Prostate gland (tissue), 2 donors: ENCODE results near the gene LRRC57. TPM values are rescaled to one million over a fixed set of nuclear protein-coding genes. Genes with fewer than 3 reads are reported as not detected.

Source experiments
- DNase-seq: peaks from one replicate; pipeline ENCODE4 v3.0.0-alpha.2; 2019; ENCODE audit warnings: low spot score
- H3K27ac ChIP-seq, 2 donors: fragments of 200-600 bp; sonication (generic); 2 replicates each; pipeline ENCODE4 v1.5.1; 2017 to 2019
- H3K27me3 ChIP-seq: fragments of 200-600 bp; sonication (generic); replicated peaks from 2 replicates; pipeline ENCODE4 v1.5.1; 2019; ENCODE audit not compliant: insufficient read depth
- H3K36me3 ChIP-seq, 2 donors: fragments of 200-600 bp; sonication (generic); 1 replicate in 1 of 2; 2 replicates in 1 of 2; pipeline versions ENCODE4 v1.5.1 to v1.8.1; 2017 to 2019
- H3K4me1 ChIP-seq: fragments of 200-600 bp; sonication (generic); replicated peaks from 2 replicates; pipeline ENCODE4 v1.5.1; 2019
- H3K4me3 ChIP-seq, 2 donors: fragments of 200-600 bp; sonication (generic); 2 replicates each; pipeline ENCODE4 v1.5.1; 2017 to 2019
- H3K9me3 ChIP-seq: fragments of 200-600 bp; sonication (generic); 2 replicates; pipeline ENCODE4 v1.5.1; 2017
- CTCF ChIP-seq, 4 experiments: fragments of 200-600 bp in 2 of 4; fragments of 450-650 bp in 2 of 4; sonication (generic) in 2 of 4; IDR thresholded peaks; 1 replicate in 3 of 4; 2 replicates in 1 of 4; pipeline ENCODE4 v1.5.1; 2016 to 2019; ENCODE audit warnings: antibody characterized with exemption in 4 of 4, mild to moderate bottlenecking in 2 of 4, moderate library complexity in 2 of 4
- POLR2A ChIP-seq: fragments of 450-650 bp; IDR thresholded peaks from one replicate; pipeline ENCODE4 v1.6.1; 2016; ENCODE audit warnings: antibody characterized with exemption, mild to moderate bottlenecking
- POLR2AphosphoS5 ChIP-seq: sonication (generic); formaldehyde crosslinking; IDR thresholded peaks from one replicate; pipeline ENCODE4 v1.6.1; 2017; ENCODE audit warnings: antibody characterized with exemption
- WGBS: methylation state at CpG from one replicate; pipeline ENCODE4 v1.1.5; 2018; 5-methylcytosine and 5-hydroxymethylcytosine counted together
- intact Hi-C: fragments of 100-400 bp; cut with DNase I; formaldehyde crosslinking; loops from one replicate; pipeline ENCODE4 v1.14.2; 2022
- total RNA-seq, 2 donors: library from RNA; depleted of rRNA; stranded (reverse); fragments of >200 nt; gene quantifications; one replicate each; pipeline ENCODE4 v1.1.0, GENCODE V29; 2016

Gene LRRC57
- total RNA-seq, 2 donors from 2014 or later, result 9.8 to 21.8 TPM

- H3K9me3 ChIP-seq, result no peaks in the 10 kb centered on the region
- H3K4me1 ChIP-seq, result peaks cover 5% of the 10 kb centered on the region
- no peak overlapping the region for H3K4me3 ChIP-seq
- intact Hi-C loops, result loop anchor here (10.0 kb wide), 1 partner anchor 62 kb away; no protein-coding TSS in a partner anchor
- WGBS, result 78% methylated on average over 8 of the region's 8 CpGs
- H3K27me3 ChIP-seq, result no peaks in the 10 kb centered on the region
- no peak for DNase-seq
- no peak for TF ChIP-seq POLR2AphosphoS5
- no peak for TF ChIP-seq CTCF (IDR thresholded peaks at IDR 0.05)
- TF ChIP-seq POLR2A, result no peak
- no peaks in the 10 kb centered on the region for H3K36me3 ChIP-seq
- peak overlapping the region in 1 of 2 donors; percentile 31 for H3K27ac ChIP-seq
Observed at GRCh38 chr15:42582569-42583375, 34.2 kb upstream of the LRRC57 start.

- Histone ChIP-seq H3K9me3 (no peaks in the 10 kb centered on the region), H3K27ac (peak overlapping the region; percentile 58 to 61), H3K36me3 (no peaks in the 10 kb centered on the region), H3K4me1 (peaks cover 5% of the 10 kb centered on the region), H3K27me3 (no peaks in the 10 kb centered on the region), H3K4me3 (peak overlapping the region; percentile 28 to 30)
- intact Hi-C loops, result loop anchor here (10.0 kb wide), 1 partner anchor 64 kb away; no protein-coding TSS in a partner anchor
- DNase-seq, result peak; percentile 83
- 2% methylated on average over 37 of the region's 37 CpGs for WGBS
- TF ChIP-seq POLR2A (peak; percentile 39), POLR2AphosphoS5 (peak; percentile 61), CTCF (IDR thresholded peaks at IDR 0.05) (peak in 1 of 4 experiments; percentile 8)
Observed at GRCh38 chr15:42581272-42581730, 32.7 kb upstream of the LRRC57 start.

- no peak for DNase-seq
- WGBS, result 83% methylated on average over 2 of the region's 2 CpGs
- intact Hi-C loops, result no loop called here
- no peaks in the 10 kb centered on the region for H3K36me3 ChIP-seq
- no peak overlapping the region for H3K27ac ChIP-seq
- H3K4me3 ChIP-seq, result no peak overlapping the region
- H3K9me3 ChIP-seq, result no peaks in the 10 kb centered on the region
- TF ChIP-seq CTCF (IDR thresholded peaks at IDR 0.05) (no peak), POLR2AphosphoS5 (no peak), POLR2A (no peak)
- H3K27me3 ChIP-seq, result no peaks in the 10 kb centered on the region
- peaks cover 5% of the 10 kb centered on the region for H3K4me1 ChIP-seq
Observed at GRCh38 chr15:42578984-42579537, 30.5 kb upstream of the LRRC57 start.

DNA sequence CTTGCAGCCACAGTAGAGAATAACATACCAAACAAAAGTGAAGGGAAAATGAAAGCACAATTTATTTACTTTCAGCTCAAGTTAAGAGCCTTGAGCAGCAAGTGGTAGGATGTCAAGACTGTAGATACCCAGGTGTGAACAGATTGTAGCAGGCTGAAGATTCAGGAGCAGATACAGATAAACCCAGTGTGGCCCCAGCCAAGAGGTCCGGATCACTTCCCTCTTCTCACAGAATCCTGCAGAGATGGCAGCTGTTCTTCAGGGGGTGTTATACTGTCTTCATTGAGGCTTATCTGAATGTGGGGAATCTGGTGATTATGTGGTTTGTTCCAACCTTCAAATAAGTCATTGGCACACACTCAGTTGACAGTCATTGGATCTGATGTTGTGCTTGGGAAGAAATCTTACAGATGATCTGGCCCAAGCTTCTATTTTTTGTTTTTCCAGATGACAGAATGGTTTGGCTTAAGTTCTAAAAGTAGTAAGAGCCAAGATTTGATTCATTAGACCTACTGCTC is 29.0 kb upstream of the LRRC57 start:
- Histone ChIP-seq H3K27ac (peak overlapping the region in 1 of 2 donors; percentile 26), H3K27me3 (no peaks in the 10 kb centered on the region), H3K4me1 (peaks cover 5% of the 10 kb centered on the region), H3K36me3 (no peaks in the 10 kb centered on the region), H3K9me3 (no peaks in the 10 kb centered on the region), H3K4me3 (no peak overlapping the region)
- DNase-seq, result no peak
- intact Hi-C loops, result no loop called here
- TF ChIP-seq CTCF (IDR thresholded peaks at IDR 0.05) (no peak), POLR2AphosphoS5 (no peak), POLR2A (no peak)
- 45% methylated on average over 1 of the region's 1 CpG for WGBS
